Measurements from ENCODE around the gene TACSTD2. TPM values are rescaled to one million over a fixed set of nuclear protein-coding genes. Genes with fewer than 3 reads are reported as not detected.
"Not testable (repeated sequence)": the region's sequence is repeated elsewhere in the genome, so short reads cannot be mapped to it uniquely, and the experiment has no call there.

The TACSTD2 gene
- total RNA-seq, 1 donor, result under 0.01 TPM

DNA sequence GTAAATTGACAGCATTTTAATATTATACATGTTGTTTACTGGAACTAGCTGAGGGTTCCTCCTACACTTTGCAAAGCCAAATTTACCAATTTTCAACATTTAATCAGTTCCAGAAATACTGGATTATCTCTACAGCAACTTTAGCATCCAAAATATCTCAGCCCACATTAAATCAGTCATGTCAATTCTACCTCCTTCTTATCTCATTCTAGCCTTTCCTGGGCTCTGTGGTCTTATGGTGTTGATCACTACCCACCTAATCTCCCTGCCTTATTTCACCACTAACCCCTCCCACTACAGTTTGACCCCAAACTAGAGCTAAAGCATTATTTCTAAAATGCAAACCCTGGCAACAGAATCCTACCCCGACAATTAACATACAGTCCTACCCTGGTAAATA lies 33.8 kb downstream of the TACSTD2 start:
- Histone ChIP-seq H3K9me3 (ENCODE audit: low read depth, low read length) (no peaks in the 10 kb centered on the region), H3K4me3 (ENCODE audit: insufficient read depth, low read length) (no peak overlapping the region), H3K4me2 (ENCODE audit: insufficient read depth, low read length) (no peak overlapping the region), H3K79me2 (ENCODE audit: insufficient read depth, low read length) (peaks cover 3% of the 10 kb centered on the region), H3K27me3 (ENCODE audit: insufficient read depth, low read length) (no peaks in the 10 kb centered on the region), H3K27ac (ENCODE audit: low read depth, low read length) (no peak overlapping the region), H2AFZ (ENCODE audit: low read length) (no peak overlapping the region), H4K20me1 (ENCODE audit: insufficient read depth, low read length) (no peaks in the 10 kb centered on the region), H3K4me1 (ENCODE audit: insufficient read depth, low read length) (peaks cover 6% of the 10 kb centered on the region), H3K36me3 (ENCODE audit: insufficient read depth, low read length) (no peaks in the 10 kb centered on the region)
- no peak for DNase-seq (ENCODE audit: insufficient read length, low spot score, missing footprints)
- TF ChIP-seq, protein P1, sequence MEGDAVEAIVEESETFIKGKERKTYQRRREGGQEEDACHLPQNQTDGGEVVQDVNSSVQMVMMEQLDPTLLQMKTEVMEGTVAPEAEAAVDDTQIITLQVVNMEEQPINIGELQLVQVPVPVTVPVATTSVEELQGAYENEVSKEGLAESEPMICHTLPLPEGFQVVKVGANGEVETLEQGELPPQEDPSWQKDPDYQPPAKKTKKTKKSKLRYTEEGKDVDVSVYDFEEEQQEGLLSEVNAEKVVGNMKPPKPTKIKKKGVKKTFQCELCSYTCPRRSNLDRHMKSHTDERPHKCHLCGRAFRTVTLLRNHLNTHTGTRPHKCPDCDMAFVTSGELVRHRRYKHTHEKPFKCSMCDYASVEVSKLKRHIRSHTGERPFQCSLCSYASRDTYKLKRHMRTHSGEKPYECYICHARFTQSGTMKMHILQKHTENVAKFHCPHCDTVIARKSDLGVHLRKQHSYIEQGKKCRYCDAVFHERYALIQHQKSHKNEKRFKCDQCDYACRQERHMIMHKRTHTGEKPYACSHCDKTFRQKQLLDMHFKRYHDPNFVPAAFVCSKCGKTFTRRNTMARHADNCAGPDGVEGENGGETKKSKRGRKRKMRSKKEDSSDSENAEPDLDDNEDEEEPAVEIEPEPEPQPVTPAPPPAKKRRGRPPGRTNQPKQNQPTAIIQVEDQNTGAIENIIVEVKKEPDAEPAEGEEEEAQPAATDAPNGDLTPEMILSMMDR (IDR thresholded peaks at IDR 0.05; ENCODE audit: extremely low read depth, low read depth, low read length), result no peak

DNA sequence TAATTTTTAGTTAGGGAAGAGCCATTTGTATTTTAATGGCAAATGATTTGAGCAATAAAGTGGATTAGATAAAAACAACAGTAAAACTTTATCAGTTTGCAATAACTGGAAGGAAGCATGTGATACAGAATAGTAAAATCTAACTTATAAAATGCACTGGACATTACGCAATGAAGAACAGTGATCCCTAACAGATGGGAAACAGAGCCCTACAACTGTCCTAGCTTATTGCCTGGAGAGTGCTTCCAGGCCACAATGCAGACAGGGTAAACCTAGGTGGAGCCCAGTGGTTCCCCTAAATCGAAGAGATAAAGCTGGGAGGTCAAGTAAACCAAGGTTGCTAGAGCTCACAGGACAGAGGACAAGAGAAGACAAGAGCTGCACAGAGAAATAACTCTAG lies 37.5 kb downstream of the TACSTD2 start:
- Histone ChIP-seq H3K27me3 (ENCODE audit: insufficient read depth, low read length) (no peaks in the 10 kb centered on the region), H3K9me3 (ENCODE audit: low read depth, low read length) (no peaks in the 10 kb centered on the region), H2AFZ (ENCODE audit: low read length) (no peak overlapping the region), H4K20me1 (ENCODE audit: insufficient read depth, low read length) (no peaks in the 10 kb centered on the region), H3K4me2 (ENCODE audit: insufficient read depth, low read length) (no peak overlapping the region), H3K4me1 (ENCODE audit: insufficient read depth, low read length) (no peaks in the 10 kb centered on the region), H3K79me2 (ENCODE audit: insufficient read depth, low read length) (no peaks in the 10 kb centered on the region), H3K27ac (ENCODE audit: low read depth, low read length) (no peak overlapping the region), H3K4me3 (ENCODE audit: insufficient read depth, low read length) (no peak overlapping the region), H3K36me3 (ENCODE audit: insufficient read depth, low read length) (no peaks in the 10 kb centered on the region)
- TF ChIP-seq, protein P1 (IDR thresholded peaks at IDR 0.05; ENCODE audit: extremely low read depth, low read depth, low read length), result no peak
- DNase-seq (ENCODE audit: insufficient read length, low spot score, missing footprints), result no peak

DNA sequence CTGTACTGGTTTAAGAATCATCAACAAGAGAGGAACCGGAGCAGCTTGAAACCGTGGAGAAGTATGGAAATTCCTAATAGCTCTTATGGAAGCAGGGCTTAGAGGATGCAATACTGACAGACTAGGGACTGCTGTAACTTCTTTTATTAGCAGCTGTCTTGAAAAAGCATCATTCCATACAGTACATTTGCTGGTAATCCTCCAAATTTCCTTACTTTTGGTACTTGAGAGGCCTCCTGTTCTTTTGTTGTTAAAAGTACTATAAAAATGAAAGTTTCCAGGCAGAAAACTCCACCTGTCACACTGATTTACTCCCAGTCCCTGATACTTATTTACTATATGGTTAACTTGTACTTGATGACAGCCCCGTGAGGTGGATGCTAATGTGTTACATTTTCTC lies 38.2 kb downstream of the TACSTD2 start:
- H3K4me1 ChIP-seq (ENCODE audit: insufficient read depth, low read length), result no peaks in the 10 kb centered on the region
- no peak overlapping the region for H2AFZ ChIP-seq (ENCODE audit: low read length)
- H3K27ac ChIP-seq (ENCODE audit: low read depth, low read length), result no peak overlapping the region
- H3K36me3 ChIP-seq (ENCODE audit: insufficient read depth, low read length), result no peaks in the 10 kb centered on the region
- TF ChIP-seq, protein P1 (IDR thresholded peaks at IDR 0.05; ENCODE audit: extremely low read depth, low read depth, low read length), result no peak
- no peaks in the 10 kb centered on the region for H3K9me3 ChIP-seq (ENCODE audit: low read depth, low read length)
- H3K4me3 ChIP-seq (ENCODE audit: insufficient read depth, low read length), result no peak overlapping the region
- H3K79me2 ChIP-seq (ENCODE audit: insufficient read depth, low read length), result no peaks in the 10 kb centered on the region
- no peak overlapping the region for H3K4me2 ChIP-seq (ENCODE audit: insufficient read depth, low read length)
- H4K20me1 ChIP-seq (ENCODE audit: insufficient read depth, low read length), result no peaks in the 10 kb centered on the region
- no peak for DNase-seq (ENCODE audit: insufficient read length, low spot score, missing footprints)
- H3K27me3 ChIP-seq (ENCODE audit: insufficient read depth, low read length), result no peaks in the 10 kb centered on the region

DNA sequence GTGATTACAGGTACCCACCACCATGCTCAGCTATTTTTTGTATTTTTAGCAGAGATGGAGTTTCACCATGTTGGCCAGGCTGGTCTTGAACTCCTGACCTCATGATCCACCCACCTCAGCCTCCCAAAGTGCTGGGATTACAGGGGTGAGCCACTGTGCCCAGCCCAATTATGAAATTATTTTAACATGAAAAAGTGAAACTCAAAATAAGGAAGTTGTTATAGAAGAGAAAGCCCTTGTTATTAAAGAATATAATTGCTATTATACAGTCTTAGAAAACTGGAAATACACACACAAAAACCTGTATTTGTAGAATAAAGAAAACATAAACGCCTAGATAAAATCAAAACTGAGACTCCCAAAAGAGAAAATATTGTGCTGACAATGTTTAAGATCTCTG lies 45.2 kb downstream of the TACSTD2 start:
- not testable (repeated sequence) for H3K79me2 ChIP-seq (ENCODE audit: insufficient read depth, low read length); H3K4me3 ChIP-seq (ENCODE audit: insufficient read depth, low read length); H4K20me1 ChIP-seq (ENCODE audit: insufficient read depth, low read length); H3K36me3 ChIP-seq (ENCODE audit: insufficient read depth, low read length); H3K4me1 ChIP-seq (ENCODE audit: insufficient read depth, low read length); H3K27me3 ChIP-seq (ENCODE audit: insufficient read depth, low read length); H3K4me2 ChIP-seq (ENCODE audit: insufficient read depth, low read length); DNase-seq (ENCODE audit: insufficient read length, low spot score, missing footprints); H2AFZ ChIP-seq (ENCODE audit: low read length); H3K9me3 ChIP-seq (ENCODE audit: low read depth, low read length); H3K27ac ChIP-seq (ENCODE audit: low read depth, low read length)
